Muscle of leg (tissue), 11 donors: ENCODE data around the gene MDH1. TPM values are rescaled to one million over a fixed set of nuclear protein-coding genes. Genes with fewer than 3 reads are reported as not detected.
"Not testable (repeated sequence)": the region's sequence is repeated elsewhere in the genome, so short reads cannot be mapped to it uniquely, and the experiment has no call there.

Source experiments
- DNase-seq: peaks from one replicate; pipeline ENCODE4 v3.0.0; 2013
- H3K27ac ChIP-seq: one replicate; pipeline ENCODE4 v1.5.1; 2013; ENCODE audit warnings: mild to moderate bottlenecking, low read length, control low read depth
- H3K27me3 ChIP-seq: one replicate; pipeline ENCODE4 v1.6.1; 2013; ENCODE audit warnings: low read length; ENCODE audit not compliant: control insufficient read depth, insufficient read depth
- H3K36me3 ChIP-seq: one replicate; pipeline ENCODE4 v1.6.1; 2013; ENCODE audit warnings: low read length; ENCODE audit not compliant: control insufficient read depth, insufficient read depth
- H3K4me1 ChIP-seq: one replicate; pipeline ENCODE4 v1.6.1; 2013; ENCODE audit warnings: low read length; ENCODE audit not compliant: control insufficient read depth, insufficient read depth
- H3K4me3 ChIP-seq: one replicate; pipeline ENCODE4 v1.5.1; 2013; ENCODE audit warnings: low read length, control low read depth
- H3K9me3 ChIP-seq: replicated peaks from 2 replicates; pipeline ENCODE4 v1.6.1; 2013; ENCODE audit warnings: low read depth, low read length; ENCODE audit not compliant: control insufficient read depth
- WGBS: methylation state at CpG from one replicate; pipeline ENCODE4 v1.1.5; 2013; ENCODE audit warnings: missing lambda C conversion rate; ENCODE audit not compliant: insufficient coverage; 5-methylcytosine and 5-hydroxymethylcytosine counted together
- polyA plus RNA-seq, 8 donors: library from polyadenylated mRNA; unstranded; fragments of 120-200 nt; gene quantifications; one replicate each; pipeline versions ENCODE4 v1.2.1 to v1.2.3, GENCODE V29; 2013; ENCODE audit warnings: inconsistent platforms in 1 of 8, low replicate concordance in 1 of 8; ENCODE audit not compliant: insufficient read length in 8 of 8, insufficient read depth in 1 of 8
- total RNA-seq: library from RNA; stranded (reverse); fragments of 120-200 nt; gene quantifications from one replicate; pipeline ENCODE4 v1.2.4, GENCODE V29; 2013

The MDH1 gene
- total and polyA plus RNA-seq, 9 donors = 268 to 421 (median 326) TPM

GRCh38 chr2:63623763-63624162 lies 35.0 kb downstream of the MDH1 start:
- not testable (repeated sequence) for H3K27ac ChIP-seq, H3K4me3 ChIP-seq, DNase-seq, H3K27me3 ChIP-seq, H3K36me3 ChIP-seq, H3K9me3 ChIP-seq, H3K4me1 ChIP-seq
- no CpG with 5 or more reads among the region's 2 CpGs for WGBS

- no peak for DNase-seq
- Histone ChIP-seq H3K27me3 (no peaks in the 10 kb centered on the region), H3K27ac (no peak overlapping the region), H3K4me1 (no peaks in the 10 kb centered on the region), H3K36me3 (no peaks in the 10 kb centered on the region), H3K4me3 (no peak overlapping the region), H3K9me3 (peaks cover 2% of the 10 kb centered on the region)
- 88% methylated on average over 9 of the region's 15 CpGs for WGBS
These were observed 39.1 kb downstream of the MDH1 start for GRCh38 chr2:63627866-63628265.

GRCh38 chr2:63628403-63628942 lies 39.7 kb downstream of the MDH1 start:
- DNase-seq = no peak
- no peaks in the 10 kb centered on the region for H3K27me3 ChIP-seq
- no peak overlapping the region for H3K27ac ChIP-seq
- WGBS = no CpG with 5 or more reads among the region's 1 CpG
- no peak overlapping the region for H3K4me3 ChIP-seq
- H3K36me3 ChIP-seq = no peaks in the 10 kb centered on the region
- H3K9me3 ChIP-seq = peaks cover 2% of the 10 kb centered on the region
- H3K4me1 ChIP-seq = no peaks in the 10 kb centered on the region

- no peak for DNase-seq
- Histone ChIP-seq H3K4me3 (no peak overlapping the region), H3K4me1 (no peaks in the 10 kb centered on the region), H3K27ac (no peak overlapping the region), H3K27me3 (no peaks in the 10 kb centered on the region), H3K9me3 (peaks cover 5% of the 10 kb centered on the region), H3K36me3 (no peaks in the 10 kb centered on the region)
- WGBS = no CpG with 5 or more reads among the region's 1 CpG
These were observed 42.7 kb downstream of the MDH1 start for GRCh38 chr2:63631501-63631900.

- Histone ChIP-seq H3K4me3 (no peak overlapping the region), H3K36me3 (no peaks in the 10 kb centered on the region), H3K4me1 (no peaks in the 10 kb centered on the region), H3K9me3 (peaks cover 6% of the 10 kb centered on the region), H3K27me3 (no peaks in the 10 kb centered on the region), H3K27ac (no peak overlapping the region)
- WGBS = no CpG with 5 or more reads among the region's 2 CpGs
- DNase-seq = no peak
These were observed 43.6 kb downstream of the MDH1 start for GRCh38 chr2:63632382-63632781.

- no peaks in the 10 kb centered on the region for H3K27me3 ChIP-seq
- no peak overlapping the region for H3K4me3 ChIP-seq
- no peaks in the 10 kb centered on the region for H3K4me1 ChIP-seq
- H3K36me3 ChIP-seq = no peaks in the 10 kb centered on the region
- no CpG with 5 or more reads among the region's 1 CpG for WGBS
- peaks cover 4% of the 10 kb centered on the region for H3K9me3 ChIP-seq
- DNase-seq = no peak
- no peak overlapping the region for H3K27ac ChIP-seq
These were observed 50.6 kb downstream of the MDH1 start for GRCh38 chr2:63639344-63639743.

- WGBS = no CpG with 5 or more reads among the region's 1 CpG
- H3K27ac ChIP-seq = no peak overlapping the region
- DNase-seq = no peak
- H3K9me3 ChIP-seq = no peaks in the 10 kb centered on the region
- H3K4me1 ChIP-seq = no peaks in the 10 kb centered on the region
- no peak overlapping the region for H3K4me3 ChIP-seq
- H3K27me3 ChIP-seq = no peaks in the 10 kb centered on the region
- H3K36me3 ChIP-seq = no peaks in the 10 kb centered on the region
These were observed 54.2 kb downstream of the MDH1 start for GRCh38 chr2:63642946-63643345.

- no peaks in the 10 kb centered on the region for H3K36me3 ChIP-seq
- DNase-seq = no peak
- H3K4me1 ChIP-seq = no peaks in the 10 kb centered on the region
- no peaks in the 10 kb centered on the region for H3K9me3 ChIP-seq
- H3K27ac ChIP-seq = no peak overlapping the region
- 83% methylated on average over 1 of the region's 1 CpG for WGBS
- no peaks in the 10 kb centered on the region for H3K27me3 ChIP-seq
- H3K4me3 ChIP-seq = no peak overlapping the region
These were observed 54.7 kb downstream of the MDH1 start for GRCh38 chr2:63643486-63643885.

GRCh38 chr2:63648632-63649031 lies 59.9 kb downstream of the MDH1 start:
- H3K4me3 ChIP-seq = no peak overlapping the region
- WGBS = no CpG with 5 or more reads among the region's 2 CpGs
- no peak overlapping the region for H3K27ac ChIP-seq
- H3K27me3 ChIP-seq = no peaks in the 10 kb centered on the region
- H3K9me3 ChIP-seq = no peaks in the 10 kb centered on the region
- no peaks in the 10 kb centered on the region for H3K36me3 ChIP-seq
- DNase-seq = no peak
- no peaks in the 10 kb centered on the region for H3K4me1 ChIP-seq

- Histone ChIP-seq H3K36me3 (no peaks in the 10 kb centered on the region), H3K9me3 (no peaks in the 10 kb centered on the region), H3K27me3 (no peaks in the 10 kb centered on the region), H3K27ac (no peak overlapping the region), H3K4me1 (no peaks in the 10 kb centered on the region), H3K4me3 (no peak overlapping the region)
- WGBS = 67% methylated on average over 1 of the region's 1 CpG
- no peak for DNase-seq
These were observed 61.1 kb downstream of the MDH1 start for GRCh38 chr2:63649829-63650228.

GRCh38 chr2:63650756-63651155 lies 62.0 kb downstream of the MDH1 start:
- H3K9me3 ChIP-seq = no peaks in the 10 kb centered on the region
- no peak for DNase-seq
- no peak overlapping the region for H3K27ac ChIP-seq
- no peaks in the 10 kb centered on the region for H3K27me3 ChIP-seq
- no peaks in the 10 kb centered on the region for H3K36me3 ChIP-seq
- H3K4me1 ChIP-seq = no peaks in the 10 kb centered on the region
- WGBS = no CpG with 5 or more reads among the region's 3 CpGs
- no peak overlapping the region for H3K4me3 ChIP-seq
